Progenitor cell of endocrine pancreas (in vitro differentiated cells): ENCODE data around the gene DSTN. TPM values are rescaled to one million over a fixed set of nuclear protein-coding genes. Genes with fewer than 3 reads are reported as not detected.
"Not testable (repeated sequence)": the region's sequence is repeated elsewhere in the genome, so short reads cannot be mapped to it uniquely, and the experiment has no call there.

Experiments
- DNase-seq: peaks from one replicate; pipeline ENCODE4 v3.0.0; 2021; ENCODE audit warnings: low spot score; ENCODE audit not compliant: unreplicated experiment
- H3K27ac Mint-ChIP-seq: 2 replicates; pipeline ENCODE4 v1.8.0; 2021; ENCODE audit warnings: mild to moderate bottlenecking, moderate library complexity, mixed read lengths
- H3K27me3 Mint-ChIP-seq: 2 replicates; pipeline ENCODE4 v1.8.0; 2021; ENCODE audit warnings: mixed read lengths
- H3K36me3 Mint-ChIP-seq: 2 replicates; pipeline ENCODE4 v1.8.0; 2022; ENCODE audit warnings: mixed read lengths; ENCODE audit not compliant: insufficient read depth
- H3K4me1 Mint-ChIP-seq: 2 replicates; pipeline ENCODE4 v1.8.0; 2021; ENCODE audit warnings: low read depth, mixed read lengths
- H3K4me3 Mint-ChIP-seq: 2 replicates; pipeline ENCODE4 v1.8.0; 2021; ENCODE audit warnings: low read depth, mild to moderate bottlenecking, moderate library complexity, mixed read lengths
- H3K9me3 Mint-ChIP-seq: 2 replicates; pipeline ENCODE4 v1.8.0; 2021; ENCODE audit warnings: low read depth, mixed read lengths
- CTCF ChIP-seq: fragments of 200-600 bp; sonication (generic); IDR thresholded peaks from one replicate; pipeline ENCODE4 v1.5.0; 2021; ENCODE audit warnings: antibody characterized with exemption, mild to moderate bottlenecking; ENCODE audit not compliant: unreplicated experiment
- total RNA-seq: library from RNA; stranded (reverse); gene quantifications from 2 replicates; pipeline ENCODE4 v1.2.1, GENCODE V29; 2021

DSTN gene
- total RNA-seq, 1 donor from 2014 or later = 201 TPM

DNA sequence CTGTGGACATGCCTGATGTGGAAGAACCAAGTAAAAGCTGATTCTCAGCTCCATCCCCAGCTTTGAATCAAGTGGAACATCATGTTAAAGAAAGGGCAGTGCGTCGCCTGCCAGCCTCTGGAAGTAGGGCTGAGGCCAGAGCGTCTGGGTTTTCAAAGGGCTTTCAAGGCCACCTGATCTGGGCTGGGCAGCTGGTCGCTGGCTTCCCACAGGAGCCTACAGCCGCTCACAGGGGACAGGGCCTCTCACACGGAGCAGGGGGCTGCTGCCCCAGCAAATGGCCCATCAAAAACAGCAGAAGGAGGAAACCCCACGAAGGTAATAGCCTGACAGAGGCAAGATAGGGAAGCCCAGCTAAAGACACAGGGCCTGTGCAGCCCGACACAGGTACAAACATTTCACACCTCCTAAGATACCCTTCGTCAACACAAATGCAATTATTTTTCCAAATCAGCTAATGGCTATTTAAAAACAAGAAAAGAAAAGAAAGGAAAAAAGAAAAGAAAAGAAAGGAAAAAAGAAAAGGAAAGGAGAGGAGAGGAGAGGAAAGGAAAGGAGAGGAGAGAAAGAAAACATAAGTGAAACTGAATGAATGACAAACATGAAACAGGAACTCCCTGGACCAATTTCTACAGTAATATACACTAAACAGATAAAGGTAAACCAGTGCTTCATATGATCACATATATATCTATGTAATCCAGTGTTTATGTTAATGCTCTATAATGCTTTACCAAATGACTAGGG lies 87.4 kb downstream of the DSTN start:
- H3K4me3 Mint-ChIP-seq = no peak overlapping the region
- no peaks in the 10 kb centered on the region for H3K27me3 Mint-ChIP-seq
- TF ChIP-seq CTCF = no peak
- no peak overlapping the region for H3K27ac Mint-ChIP-seq
- H3K36me3 Mint-ChIP-seq = peaks cover 45% of the 10 kb centered on the region
- no peaks in the 10 kb centered on the region for H3K9me3 Mint-ChIP-seq
- H3K4me1 Mint-ChIP-seq = peaks cover 13% of the 10 kb centered on the region
- DNase-seq = no peak

DNA sequence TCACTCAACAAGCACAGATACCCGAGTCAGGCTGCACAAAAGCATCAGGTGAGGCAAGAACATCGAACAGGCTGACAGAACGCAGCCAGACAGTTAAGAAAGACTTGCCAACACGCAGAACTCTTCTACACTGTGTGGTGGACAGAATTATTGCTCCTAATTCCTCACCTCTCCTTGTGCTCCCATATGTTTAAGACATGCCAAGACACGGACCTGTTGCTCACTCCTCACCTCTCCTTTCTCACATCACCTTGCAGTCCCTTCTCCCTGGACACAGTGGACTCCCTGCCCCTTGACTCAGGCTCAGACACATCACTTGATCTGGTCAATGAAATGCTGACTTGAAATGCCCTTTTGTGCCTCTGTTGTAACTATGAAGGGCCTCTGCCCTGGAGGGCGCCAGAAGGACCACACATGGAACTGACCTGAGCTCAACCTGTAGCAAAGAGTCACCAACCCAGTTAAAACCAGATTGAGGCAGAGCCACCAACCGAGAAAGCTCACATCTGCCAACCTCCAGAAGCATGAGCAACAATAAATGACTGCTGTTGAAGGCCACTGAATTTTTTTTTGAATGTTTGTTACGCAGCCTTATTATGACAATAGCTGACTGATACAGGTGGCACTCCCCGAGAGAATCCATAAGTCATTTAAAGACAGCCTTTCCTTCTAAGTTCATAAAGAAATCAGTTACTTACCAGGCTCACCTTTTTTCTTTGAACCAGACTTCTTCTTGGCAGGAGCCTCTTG lies 88.2 kb downstream of the DSTN start:
- Mint-ChIP-seq H3K9me3 (no peaks in the 10 kb centered on the region), H3K27me3 (no peaks in the 10 kb centered on the region), H3K27ac (no peak overlapping the region), H3K4me1 (peaks cover 14% of the 10 kb centered on the region), H3K36me3 (peaks cover 48% of the 10 kb centered on the region), H3K4me3 (no peak overlapping the region)
- no peak for DNase-seq
- TF ChIP-seq CTCF = no peak

- peaks cover 14% of the 10 kb centered on the region for H3K4me1 Mint-ChIP-seq
- no peak for TF ChIP-seq CTCF
These were observed 88.7 kb downstream of the DSTN start for GRCh38 chr20:17658648-17658993.

DNA sequence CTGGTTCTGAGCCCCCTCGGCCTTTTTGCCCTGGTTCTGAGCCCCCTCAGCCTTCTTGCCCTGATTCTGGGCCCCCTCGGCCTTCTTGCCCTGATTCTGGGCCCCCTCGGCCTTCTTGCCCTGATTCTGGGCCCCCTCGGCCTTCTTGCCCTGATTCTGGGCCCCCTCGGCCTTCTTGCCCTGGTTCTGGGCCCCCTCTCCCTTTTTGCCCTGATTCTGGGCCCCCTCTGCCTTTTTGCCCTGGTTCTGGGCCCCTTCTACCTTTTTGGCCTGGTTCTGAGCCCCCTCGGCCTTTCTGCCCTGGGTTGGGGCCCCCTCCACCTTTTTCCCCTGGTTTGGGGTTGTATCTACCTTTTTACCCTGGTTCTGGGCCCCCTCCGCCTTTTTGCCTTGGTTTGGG lies 89.5 kb downstream of the DSTN start:
- H3K27ac Mint-ChIP-seq, H3K4me3 Mint-ChIP-seq, H3K9me3 Mint-ChIP-seq: not testable (repeated sequence)

More at GRCh38 chr20:17658648-17658993, 88.7 kb downstream of the DSTN start:
- no peak overlapping the region for H3K4me3 Mint-ChIP-seq
- peaks cover 51% of the 10 kb centered on the region for H3K36me3 Mint-ChIP-seq
- no peaks in the 10 kb centered on the region for H3K27me3 Mint-ChIP-seq
- H3K27ac Mint-ChIP-seq = peak overlapping the region; percentile 80
- no peak for DNase-seq
- no peaks in the 10 kb centered on the region for H3K9me3 Mint-ChIP-seq

More for the DNA sequence above, 89.5 kb downstream of the DSTN start:
- not testable (repeated sequence) for H3K27me3 Mint-ChIP-seq, DNase-seq
- peaks cover 14% of the 10 kb centered on the region for H3K4me1 Mint-ChIP-seq
- peaks cover 52% of the 10 kb centered on the region for H3K36me3 Mint-ChIP-seq

Other genes starting within 250 kb of the DSTN start
- gene BFSP1, start 38.7 kb upstream of the DSTN start, total RNA-seq = 4.2 and 4.8 TPM in 2 replicates
- 222 and 242 TPM in 2 replicates for gene RRBP1, start 112.2 kb downstream of the DSTN start, total RNA-seq
- not detected in 2 replicates for gene BANF2, start 129.9 kb downstream of the DSTN start, total RNA-seq